HG03060 (cell line): ENCODE measurements around the gene GDAP1L1.
A peak's percentile ranks its signal among the peaks of the same experiment; 100 is the strongest.
"Not testable (repeated sequence)": the region's sequence is repeated elsewhere in the genome, so short reads cannot be mapped to it uniquely, and the experiment has no call there.

Source experiments
- ATAC-seq: cut with Tn5 transposase; IDR thresholded peaks from one replicate; pipeline ENCODE4 v1.9.1; 2021; ENCODE audit warnings: low read depth, moderate number of reproducible peaks; ENCODE audit not compliant: unreplicated experiment

Gene GDAP1L1

DNA sequence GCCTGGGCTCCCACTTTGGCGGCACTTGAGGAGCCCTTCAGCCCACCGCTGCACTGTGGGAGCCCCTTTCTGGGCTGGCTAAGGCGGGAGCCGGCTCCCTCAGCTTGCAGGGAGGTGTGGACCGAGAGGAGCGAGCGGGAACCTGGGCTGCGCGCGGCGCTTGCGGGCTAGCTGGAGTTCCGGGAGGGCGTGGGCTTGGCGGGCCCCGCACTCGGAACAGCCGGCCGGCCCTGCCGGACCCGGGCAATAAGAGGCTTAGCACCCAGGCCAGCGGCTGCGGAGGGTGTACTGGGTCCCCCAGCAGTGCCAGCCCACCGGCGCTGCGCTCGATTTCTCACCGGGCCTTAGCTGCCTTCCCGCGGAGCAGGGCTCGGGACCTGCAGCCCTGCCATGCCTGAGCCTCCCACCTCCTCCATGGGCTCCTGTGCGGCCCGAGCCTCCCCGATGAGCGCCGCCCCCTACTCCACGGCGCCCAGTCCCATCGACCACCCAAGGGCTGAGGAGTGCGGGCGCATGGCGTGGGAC lies 52.0 kb downstream of the GDAP1L1 start:
- ATAC-seq, result not testable (repeated sequence)

DNA sequence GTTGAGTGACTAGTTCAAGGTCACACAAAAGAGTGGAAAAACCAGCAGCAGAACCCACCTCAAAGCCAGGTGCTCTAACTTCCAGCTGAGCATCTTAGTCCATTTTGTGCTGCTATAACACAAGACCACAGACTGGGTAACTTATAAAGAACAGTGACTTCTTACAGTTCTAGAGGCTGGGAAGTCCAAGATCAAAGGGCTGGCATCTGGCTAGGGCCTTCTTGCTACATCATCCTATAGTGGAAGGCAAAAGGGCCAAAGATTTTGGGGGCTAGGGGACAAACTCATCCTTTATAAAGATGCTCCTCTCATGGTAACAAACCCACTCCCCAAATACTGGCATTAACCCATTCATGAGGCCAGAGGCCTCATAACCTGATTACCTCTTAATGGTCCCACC lies 54.2 kb downstream of the GDAP1L1 start:
- no peak for ATAC-seq

DNA sequence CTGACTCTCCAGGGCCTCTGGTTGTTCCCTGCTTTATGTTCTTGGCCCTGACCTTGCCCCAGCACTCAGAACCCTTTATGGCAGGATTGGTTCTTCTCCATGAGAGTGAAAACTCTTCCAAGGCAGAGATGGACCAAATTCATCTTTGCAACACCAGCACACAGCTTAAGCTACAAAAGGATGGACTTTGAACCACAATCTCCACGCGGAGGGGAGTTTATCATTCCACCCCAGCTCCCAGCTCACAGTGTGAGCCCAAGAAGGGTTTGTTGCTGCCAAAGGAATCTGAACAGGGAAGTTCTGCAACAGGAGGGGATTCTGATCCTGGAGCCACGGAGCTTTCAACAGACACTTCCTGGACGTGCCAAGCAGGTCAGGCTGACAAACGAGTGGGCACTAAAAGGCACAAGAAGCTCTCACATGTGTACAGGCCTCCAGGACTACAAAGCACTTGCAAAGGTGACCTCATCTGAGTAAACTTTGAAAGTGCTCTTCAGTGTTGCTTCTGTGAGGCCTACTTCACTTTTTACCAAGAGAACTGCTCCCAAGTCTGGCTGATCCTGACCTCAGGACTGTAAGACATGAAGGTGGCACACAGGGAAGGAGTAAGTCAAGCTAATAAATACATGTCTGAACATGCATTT lies 55.0 kb downstream of the GDAP1L1 start:
- no peak for ATAC-seq

DNA sequence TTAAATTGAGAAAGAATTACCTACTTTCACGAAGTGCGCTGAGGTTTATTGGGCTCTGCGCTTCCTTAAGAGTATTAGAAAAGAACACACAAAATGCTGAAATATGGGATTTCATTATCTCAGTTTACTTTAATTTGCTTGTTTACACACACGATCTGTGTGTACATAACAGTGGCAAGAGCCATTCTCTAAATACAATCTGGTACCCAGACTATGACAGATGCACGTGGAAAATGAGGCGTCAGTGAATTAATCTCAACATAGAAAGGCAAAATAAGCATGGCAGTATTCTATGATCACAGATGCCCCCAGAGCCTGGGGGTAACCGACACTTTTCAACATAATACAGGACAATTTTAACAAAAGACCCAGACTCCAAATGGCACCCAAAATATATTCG lies 55.6 kb downstream of the GDAP1L1 start:
- ATAC-seq, result no peak

DNA sequence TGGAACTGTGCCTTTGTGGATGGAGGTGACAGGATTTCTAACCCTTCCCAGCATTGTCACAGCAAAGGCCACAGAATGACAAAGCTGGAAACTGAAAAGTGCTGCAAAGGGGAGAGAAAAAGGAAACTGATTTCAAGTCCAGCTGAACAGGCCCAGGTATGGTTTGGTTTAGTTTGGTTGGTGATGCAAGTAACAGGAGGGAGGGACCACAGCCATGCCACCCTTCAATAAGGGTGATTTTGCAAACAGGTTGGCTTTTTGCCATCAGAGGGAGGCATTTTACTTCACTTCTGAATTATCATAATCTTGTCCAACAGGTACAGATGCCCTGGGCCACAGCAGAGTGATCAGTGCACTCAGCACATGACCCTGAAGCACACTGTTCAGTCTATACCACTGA lies 57.3 kb downstream of the GDAP1L1 start:
- no peak for ATAC-seq

DNA sequence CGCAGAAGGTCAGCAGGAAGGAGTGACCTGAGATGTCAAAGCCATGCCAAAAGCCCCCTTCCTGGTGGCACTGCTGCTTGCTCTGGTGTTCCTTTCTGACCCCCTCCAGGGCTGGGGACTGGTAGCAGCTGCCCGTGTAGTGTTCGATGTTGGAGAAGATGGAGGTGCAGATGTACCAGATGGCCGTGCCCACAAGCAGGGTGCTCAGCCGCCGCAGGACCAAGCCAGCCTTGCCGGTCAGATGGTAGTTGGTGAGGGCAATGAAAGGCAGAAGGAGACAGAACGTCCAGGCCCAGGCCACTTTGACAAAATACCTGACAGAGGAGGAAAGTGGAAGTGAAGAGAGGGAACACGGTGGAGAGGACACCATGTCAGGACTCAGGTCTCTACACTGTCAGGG lies 59.8 kb downstream of the GDAP1L1 start:
- ATAC-seq, result no peak

DNA sequence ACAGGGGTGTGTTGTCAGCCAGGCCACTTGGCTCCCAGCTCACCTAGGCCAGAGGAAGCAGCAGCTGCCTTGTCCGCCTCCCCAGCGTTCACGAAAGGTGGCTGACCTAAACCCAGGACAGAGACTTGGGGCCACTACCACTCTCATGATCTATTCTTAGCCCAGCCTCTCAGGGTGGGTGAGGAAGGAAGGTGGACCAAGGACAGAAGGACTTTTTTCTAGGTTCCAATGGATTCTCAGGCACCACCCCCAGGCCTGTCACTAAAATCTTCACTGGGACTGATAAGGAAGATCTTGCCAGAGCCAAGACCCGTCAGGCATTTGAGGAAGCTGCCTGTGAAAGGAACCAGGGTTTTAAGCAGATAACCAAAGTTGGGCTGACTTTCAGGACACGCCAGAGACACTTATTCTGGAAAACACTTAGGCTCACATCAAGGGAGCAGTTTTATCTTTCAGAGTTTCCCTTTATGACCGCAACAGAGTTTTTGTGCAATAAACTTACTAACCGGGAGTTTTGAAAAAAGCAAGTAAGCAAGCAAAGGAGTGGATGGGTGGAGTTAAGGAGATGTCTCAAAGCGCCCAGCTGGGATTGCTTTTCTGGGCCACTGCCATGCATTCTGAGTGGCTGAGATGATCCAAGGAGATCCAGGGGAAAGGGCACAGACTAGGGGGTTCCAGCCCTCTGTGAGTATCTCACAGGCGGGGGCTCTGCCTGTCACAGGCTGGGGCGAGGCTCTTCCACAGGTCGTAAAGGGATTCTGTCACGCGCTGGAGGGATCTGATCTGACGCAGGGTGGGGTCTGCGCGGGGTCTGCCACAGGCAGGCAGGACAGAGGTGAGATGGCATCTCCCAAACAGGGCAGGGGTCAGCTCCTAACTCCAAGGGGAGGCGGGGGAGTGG lies 62.9 kb downstream of the GDAP1L1 start:
- no peak for ATAC-seq

DNA sequence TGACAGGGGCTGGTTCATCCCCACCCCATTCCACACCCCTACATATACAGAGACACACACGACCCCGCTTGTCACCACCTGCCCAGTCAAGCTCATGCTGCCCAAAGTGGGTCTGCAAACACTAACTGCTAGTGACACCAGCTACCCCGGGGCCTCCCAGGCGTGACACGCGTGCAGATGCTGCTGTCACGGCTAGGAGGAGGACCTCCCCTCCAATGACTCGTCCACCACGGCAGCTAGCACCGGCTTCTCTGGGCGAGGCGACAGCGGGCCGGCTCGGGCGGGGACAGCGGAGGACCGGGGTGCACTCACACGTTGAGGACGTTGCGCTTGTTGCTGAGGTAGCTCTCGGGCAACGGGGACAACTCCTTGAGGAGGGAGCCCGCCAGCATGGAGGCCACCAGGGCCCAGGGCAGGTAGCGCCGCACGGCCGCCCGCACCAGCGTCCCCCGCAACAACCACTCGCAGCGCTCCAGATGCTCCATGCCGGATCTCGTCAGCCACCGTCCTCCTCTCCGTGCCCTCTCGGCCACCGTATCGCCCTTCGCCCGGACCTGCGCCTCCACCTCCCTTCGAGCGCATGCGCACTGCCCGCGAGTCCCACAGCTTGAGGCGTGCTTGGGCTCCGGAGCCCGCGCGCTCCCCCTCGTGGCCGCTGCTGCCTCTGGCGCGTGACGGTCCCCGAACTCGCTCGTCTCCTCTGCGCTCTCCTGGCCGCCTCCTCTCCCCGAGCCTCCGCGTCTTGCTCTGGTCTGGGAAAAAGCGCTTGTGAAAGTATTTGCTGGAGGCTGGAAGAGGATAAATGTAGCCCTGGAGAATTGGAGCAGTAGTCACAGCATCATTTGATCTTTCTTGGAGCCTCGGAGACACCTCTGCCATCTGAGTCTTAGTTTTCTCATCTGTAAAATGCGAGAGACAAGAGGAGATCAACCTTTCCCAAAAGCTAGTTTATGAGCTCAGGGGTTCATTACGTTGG lies 63.8 kb downstream of the GDAP1L1 start, which contains the start of gene FITM2:
Gene FITM2 (minus strand): TSS at position 539 of the 976 bp plus-strand sequence. CDS start 54 bp downstream, at position 485.
- ATAC-seq, result peak; percentile 63

DNA sequence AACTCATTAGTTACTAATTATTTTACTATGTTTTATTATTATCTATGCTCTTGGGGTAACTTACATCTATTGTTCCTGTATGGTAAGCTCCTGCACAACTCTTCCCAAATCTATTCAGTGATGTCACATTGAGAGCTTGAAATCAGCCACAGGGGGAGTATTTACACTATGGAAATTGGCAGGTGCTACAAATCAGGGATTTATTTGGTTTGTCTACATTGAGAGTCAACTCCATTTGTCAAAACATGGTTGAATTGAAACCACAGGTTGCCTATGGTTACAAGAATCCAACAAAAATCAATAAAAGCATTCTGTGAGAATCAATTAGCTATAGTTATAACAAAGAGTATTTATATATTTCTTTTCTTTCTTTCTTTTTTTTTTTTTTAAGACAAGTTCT lies 67.8 kb downstream of the GDAP1L1 start:
- ATAC-seq, result no peak

DNA sequence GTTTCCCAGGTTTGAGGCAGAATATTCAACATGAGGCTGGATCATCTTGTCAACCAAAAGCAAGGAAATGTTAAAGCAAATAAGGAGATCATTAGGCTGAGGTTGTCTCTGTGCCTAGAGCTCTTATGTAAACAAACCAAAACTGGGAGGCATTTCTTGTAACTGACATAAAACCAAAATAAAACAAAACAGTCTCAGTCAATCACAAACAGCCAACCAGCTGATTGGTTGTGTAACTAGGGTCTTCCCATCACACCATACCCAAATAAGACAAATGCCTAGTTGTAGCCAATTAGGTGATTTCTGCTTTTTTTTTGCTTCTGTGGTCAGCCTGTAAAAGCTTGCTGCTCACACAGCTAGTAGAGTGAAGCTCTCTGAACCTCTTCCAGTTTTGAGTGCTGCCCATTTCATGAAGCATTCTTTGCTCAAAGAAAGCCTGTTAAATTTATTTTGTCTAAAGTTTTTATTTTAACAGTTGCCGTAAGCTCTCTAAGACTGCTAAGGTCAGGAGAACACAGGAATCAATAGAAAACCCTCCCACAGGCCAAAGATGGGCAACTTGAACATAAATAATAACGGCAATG lies 72.8 kb downstream of the GDAP1L1 start:
- no peak for ATAC-seq

DNA sequence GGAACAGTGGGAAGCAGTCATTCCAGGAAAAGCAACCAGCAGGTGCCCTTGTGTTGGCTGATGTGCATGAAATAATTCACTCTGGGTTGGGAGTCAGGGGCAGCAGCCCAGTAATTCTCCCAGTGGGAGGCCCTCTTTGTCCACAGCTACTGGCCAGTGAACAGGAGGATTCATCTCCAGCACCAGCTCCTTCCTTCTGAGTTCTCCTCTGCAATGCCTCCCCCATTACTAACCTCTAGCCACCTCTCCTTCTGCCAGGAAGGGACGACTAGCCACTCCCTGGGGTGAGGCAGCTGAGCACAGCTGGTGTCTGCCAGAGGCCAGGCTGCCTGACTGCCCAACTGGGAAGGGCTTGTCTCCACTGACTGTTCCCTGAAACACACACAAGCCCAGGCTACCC lies 77.2 kb downstream of the GDAP1L1 start:
- no peak for ATAC-seq

DNA sequence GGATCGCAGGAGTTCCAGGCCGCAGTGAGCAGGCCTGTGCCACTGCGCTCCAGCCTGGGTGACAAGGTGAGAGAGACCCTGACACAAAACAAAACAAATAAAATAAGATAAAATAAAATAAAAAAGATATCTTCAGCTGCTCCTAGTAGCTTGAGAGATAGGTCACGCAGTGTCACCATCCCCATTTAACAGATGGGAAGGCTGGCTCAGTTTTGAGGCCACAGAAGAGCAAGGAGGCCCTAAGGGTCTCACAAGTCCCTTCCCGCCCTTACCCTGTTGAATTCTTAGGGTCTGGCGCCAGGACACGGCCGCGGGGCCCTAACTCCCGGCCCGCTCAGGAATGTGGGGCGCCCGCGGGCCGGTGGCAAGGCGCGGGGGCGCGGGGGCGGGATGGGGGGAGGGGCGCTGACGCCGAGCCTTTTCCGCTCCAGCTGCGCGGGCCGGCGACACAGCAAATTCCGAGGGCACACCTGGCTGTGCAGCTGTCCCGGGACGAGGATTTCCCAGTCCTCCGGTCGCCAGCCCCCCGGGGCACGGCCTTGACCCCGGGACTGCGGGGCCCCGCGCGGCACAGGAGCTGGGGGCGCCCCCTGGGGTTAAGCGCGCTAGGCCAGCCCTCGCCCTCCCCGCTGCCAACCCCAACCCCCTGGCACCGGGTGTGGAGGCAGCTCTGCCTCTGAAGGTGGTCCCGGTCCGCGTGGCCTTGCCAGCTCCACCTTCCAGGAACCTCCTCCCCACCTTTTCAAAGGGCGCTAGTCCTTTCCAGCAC lies 79.5 kb downstream of the GDAP1L1 start:
- no peak for ATAC-seq

DNA sequence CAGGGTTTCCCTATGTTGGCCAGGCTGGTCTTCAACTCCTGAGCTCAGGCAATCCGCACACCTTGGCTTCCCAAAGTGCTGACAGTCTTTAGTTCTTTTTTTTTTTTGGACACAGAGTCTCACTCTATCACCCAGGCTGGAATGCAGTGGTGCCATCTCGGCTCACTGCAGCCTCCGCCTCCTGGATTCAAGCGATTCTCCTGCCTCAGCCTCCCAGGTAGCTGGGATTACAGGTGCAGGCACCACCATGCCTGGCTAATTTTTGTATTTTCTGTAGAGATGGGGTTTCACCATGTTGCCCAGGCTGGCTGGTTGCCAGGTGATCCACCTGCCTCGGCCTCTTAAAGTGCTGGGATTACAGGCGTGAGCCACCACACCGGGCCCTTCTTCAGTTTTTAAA lies 80.6 kb downstream of the GDAP1L1 start:
- ATAC-seq, result not testable (repeated sequence)

DNA sequence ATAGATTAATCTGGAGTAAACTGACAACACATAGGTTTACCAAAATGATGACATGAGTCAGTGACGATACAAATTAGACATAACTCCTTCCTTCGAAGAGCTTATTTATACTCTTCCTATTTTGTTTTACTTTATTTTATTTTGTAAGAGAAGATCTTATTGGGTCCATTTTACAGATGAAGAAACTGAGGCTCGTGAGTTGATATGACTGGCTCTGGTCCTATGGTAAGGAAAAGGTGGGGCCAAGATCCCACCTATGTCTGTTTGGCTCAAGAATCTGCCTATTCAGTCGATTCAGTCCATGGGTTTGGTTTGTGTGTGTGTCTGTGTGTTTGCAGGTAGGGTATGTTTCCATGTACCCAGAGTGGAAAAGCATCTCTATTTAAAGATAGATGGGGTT lies 81.3 kb downstream of the GDAP1L1 start:
- ATAC-seq, result no peak
